ENCODE measurements around the gene GRK5.

DNA sequence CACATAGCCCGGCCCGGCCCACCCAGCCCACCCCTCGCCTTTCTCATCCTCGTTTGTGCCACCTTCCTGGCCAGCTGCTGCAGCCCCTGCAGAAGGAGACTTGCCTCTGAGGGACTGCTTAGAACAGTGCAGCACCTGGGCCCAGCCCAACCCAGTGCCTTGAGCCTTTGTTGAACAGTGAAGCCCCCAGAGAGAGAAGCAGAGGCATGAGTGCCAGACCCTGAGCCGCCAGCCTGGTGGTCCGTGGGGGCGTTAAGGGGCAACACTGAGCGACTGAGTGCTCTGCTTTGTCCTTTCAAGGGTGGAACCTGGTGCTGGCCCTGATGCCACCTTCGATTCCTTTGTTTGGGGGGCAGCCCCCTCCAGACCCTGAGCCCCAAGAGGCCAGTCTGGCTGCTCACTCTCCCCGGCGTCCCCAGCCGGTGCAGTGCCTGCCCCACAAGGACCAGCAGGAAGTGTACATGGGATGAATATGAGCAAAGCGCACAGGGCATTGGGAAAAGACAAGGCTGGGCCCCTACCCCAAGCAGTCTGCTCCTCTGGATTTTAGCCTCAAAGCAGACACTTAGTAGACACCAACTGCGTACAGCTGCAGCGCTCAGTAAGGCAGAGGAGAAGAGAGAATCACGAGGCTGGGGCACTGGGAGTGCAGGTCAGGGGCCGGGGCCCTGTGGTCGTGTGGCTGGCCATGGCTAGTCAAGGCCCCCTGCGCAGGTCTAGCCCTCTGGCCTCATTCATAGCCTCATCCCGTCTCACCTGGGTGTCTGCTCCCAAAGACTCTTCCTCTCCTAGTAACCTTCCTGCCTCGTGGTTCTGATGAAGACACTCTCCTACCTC, 239.3 kb downstream of the GRK5 start:
- no peak for TF ChIP-seq POLR2A (IDR thresholded peaks at IDR 0.05)
- TF ChIP-seq, protein P1, sequence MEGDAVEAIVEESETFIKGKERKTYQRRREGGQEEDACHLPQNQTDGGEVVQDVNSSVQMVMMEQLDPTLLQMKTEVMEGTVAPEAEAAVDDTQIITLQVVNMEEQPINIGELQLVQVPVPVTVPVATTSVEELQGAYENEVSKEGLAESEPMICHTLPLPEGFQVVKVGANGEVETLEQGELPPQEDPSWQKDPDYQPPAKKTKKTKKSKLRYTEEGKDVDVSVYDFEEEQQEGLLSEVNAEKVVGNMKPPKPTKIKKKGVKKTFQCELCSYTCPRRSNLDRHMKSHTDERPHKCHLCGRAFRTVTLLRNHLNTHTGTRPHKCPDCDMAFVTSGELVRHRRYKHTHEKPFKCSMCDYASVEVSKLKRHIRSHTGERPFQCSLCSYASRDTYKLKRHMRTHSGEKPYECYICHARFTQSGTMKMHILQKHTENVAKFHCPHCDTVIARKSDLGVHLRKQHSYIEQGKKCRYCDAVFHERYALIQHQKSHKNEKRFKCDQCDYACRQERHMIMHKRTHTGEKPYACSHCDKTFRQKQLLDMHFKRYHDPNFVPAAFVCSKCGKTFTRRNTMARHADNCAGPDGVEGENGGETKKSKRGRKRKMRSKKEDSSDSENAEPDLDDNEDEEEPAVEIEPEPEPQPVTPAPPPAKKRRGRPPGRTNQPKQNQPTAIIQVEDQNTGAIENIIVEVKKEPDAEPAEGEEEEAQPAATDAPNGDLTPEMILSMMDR (IDR thresholded peaks at IDR 0.05) = no peak

Data from sigmoid colon (tissue), 3 donors.